HG03064 (cell line): ENCODE measurements around the gene STARD9.

Experiments used
- ATAC-seq: cut with Tn5 transposase; IDR thresholded peaks from one replicate; pipeline ENCODE4 v1.9.1; 2021; ENCODE audit warnings: low read depth; ENCODE audit not compliant: unreplicated experiment

STARD9 gene

GRCh38 chr15:42725331-42725903 lies 150.0 kb downstream of the STARD9 start:
- ATAC-seq, result no peak

- ATAC-seq, result no peak
These were observed 150.7 kb downstream of the STARD9 start for GRCh38 chr15:42726114-42726513.

- ATAC-seq, result no peak
These were observed 152.5 kb downstream of the STARD9 start for GRCh38 chr15:42727750-42728381.

DNA sequence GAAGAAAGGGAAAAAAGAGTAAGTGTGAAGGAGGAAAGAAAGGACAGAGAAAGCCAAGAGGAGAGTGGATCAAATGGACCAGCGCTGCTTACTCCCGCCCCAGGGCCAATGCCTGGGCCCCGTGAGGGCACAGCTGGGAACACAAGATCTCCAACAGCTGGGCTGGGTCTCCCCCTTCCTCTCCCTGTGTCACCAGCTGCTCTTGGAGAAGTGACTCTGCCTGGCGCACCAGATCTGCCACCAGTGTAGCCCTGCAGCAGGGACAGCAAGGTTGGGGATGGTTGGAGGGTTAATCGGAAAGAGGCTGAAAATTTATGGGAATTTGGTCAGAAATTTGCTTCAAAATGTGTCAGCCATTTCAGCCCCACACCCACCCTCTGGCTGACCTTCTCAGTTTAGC lies 153.2 kb downstream of the STARD9 start:
- no peak for ATAC-seq

DNA sequence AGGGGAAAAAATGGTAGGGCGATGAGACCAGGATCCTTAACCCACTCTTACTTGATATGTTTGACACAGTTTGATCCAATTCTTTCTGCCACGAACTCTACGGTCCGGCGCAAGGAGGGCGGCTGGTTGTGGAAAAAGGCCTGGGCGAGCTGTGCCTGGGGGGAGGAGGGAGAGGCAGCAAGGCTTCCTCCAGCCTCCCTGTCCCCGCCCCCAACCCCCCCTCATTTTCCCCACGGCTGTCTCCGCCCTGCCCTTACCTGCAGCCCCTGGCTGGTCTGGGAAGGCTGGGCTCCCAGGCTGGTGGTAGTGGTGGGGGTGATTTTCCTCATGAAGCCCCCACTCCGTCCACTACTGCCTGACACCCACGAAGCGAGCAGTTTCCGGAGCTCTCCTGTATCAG lies 153.6 kb downstream of the STARD9 start:
- ATAC-seq, result no peak

- ATAC-seq, result no peak
These were observed 154.0 kb downstream of the STARD9 start for GRCh38 chr15:42729409-42729808.

DNA sequence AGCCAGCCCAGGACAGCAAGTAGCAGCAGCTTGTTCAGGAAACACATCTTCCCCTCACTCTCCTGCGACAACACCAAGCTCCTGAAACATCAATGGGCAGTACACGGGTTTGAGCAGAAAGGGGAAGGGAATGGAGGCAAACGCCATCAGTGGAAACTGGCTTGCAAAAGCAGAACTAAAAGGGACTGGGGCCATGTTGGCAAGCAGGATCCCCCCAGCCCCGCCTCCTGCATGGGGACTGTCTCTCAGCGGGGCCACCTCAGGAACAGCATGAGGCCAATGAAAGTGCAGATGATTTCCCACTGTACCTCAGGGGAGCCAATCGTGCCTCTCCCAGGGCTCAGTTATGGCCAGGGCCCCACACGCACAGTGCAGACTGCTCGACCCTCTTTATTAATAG lies 154.7 kb downstream of the STARD9 start:
- ATAC-seq, result no peak

DNA sequence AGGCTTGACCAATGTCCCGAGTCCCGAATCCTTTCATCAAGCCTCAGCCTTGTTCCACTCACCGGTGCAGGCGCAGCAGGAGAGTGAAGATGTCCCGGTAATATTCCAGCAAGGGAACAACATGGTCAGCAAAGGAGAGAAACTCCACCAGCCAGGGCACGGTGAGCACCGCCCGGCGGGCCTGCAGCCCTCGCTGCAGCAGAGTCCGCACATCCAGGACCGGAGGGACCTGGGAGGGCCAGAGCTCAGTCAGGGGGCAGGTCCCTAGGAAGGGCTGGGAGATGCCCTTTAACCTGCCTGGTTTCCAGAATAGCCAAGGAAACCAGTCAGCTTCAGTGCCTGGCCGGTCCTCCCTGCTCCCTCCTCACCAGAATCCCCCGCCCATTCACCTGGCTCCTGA lies 155.1 kb downstream of the STARD9 start:
- no peak for ATAC-seq

DNA sequence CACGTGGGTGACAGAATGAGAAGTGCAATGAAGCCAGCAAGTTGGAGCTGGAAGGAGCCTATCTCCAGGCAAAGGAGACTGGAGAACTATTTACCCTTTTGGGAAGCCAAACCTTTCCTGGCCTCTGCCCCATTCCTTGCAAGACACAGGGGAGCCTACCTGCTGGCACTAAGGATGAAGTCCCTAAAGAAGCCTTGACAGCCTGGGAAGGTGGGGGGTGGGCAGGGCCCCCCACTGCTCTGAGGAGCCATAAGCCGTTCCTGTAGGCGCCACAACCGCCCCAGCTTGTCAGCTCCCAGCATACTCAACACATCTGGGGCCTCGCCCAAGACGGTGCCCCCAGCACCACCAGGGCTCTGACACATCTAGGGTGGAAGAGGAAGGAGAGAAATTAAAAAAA lies 156.1 kb downstream of the STARD9 start:
- ATAC-seq, result no peak

- no peak for ATAC-seq
These were observed 156.9 kb downstream of the STARD9 start for GRCh38 chr15:42732095-42732827.

- no peak for ATAC-seq
These were observed 157.6 kb downstream of the STARD9 start for GRCh38 chr15:42733027-42733426.

DNA sequence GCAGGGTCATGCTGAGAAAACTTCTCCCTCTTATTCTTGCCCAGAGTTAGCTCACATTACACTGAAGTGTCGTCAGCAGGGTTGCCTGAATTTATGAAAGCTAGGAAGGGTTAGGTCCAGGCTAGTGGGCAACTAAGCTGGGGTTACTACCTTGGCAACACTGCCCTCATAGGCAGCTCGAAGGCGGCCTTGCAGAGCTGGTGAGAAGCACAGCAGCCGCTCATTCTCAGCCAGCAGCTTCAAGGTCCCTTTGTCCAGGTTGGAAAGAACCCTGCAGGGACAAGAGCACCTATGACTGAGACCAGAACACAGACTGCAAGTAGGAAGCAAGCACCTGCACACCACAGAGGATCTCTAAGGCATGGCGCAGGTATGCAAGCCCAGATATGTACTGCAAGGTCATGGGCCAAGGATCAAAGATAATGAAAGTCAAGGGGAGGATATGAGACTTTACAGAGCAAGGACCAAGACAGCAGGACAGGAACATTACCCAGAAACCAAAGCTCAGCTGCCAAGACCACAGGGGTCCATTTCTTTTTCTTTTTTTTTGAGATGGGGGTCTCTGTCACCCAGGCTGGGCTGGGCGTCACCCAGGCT lies 158.8 kb downstream of the STARD9 start:
- no peak for ATAC-seq

- ATAC-seq, result no peak
These were observed 160.2 kb downstream of the STARD9 start for GRCh38 chr15:42735382-42736165.

- no peak for ATAC-seq
These were observed 160.9 kb downstream of the STARD9 start for GRCh38 chr15:42736178-42736792.

GRCh38 chr15:42736793-42737528 lies 161.6 kb downstream of the STARD9 start, which contains the start of gene CDAN1:
TSS of gene CDAN1 (minus strand) at chr15:42737128. CDS start at chr15:42737102, 26 bp downstream.
- peak; percentile 65 for ATAC-seq

- ATAC-seq, result no peak
These were observed 162.3 kb downstream of the STARD9 start for GRCh38 chr15:42737529-42738328.

- no peak for ATAC-seq
These were observed 166.3 kb downstream of the STARD9 start for GRCh38 chr15:42741710-42742109.

GRCh38 chr15:42742149-42742548 lies 166.7 kb downstream of the STARD9 start:
- no peak for ATAC-seq

- no peak for ATAC-seq
These were observed 168.8 kb downstream of the STARD9 start for GRCh38 chr15:42744195-42744594.
